H1 (cell line): Measurements from ENCODE around the gene ARID3B. TPM values are rescaled to one million over a fixed set of nuclear protein-coding genes. Genes with fewer than 3 reads are reported as not detected.

Experiments used
- TAF1 ChIP-seq: IDR thresholded peaks from 2 replicates; pipeline ENCODE4 v1.6.1; 2011; ENCODE audit warnings: mild to moderate bottlenecking, low read depth, low read length
- ZNF274 ChIP-seq: IDR thresholded peaks from 2 replicates; pipeline ENCODE4 v1.7.0; 2012; ENCODE audit warnings: low read length, borderline replicate concordance; ENCODE audit errors: extremely low read depth
- polyA plus RNA-seq, 7 experiments: library from polyadenylated mRNA; depleted of rRNA in 3 of 7; stranded (reverse) in 5 of 7; unstranded in 2 of 7; fragments of >200 nt in 5 of 7; fragments of 200-250 nt in 2 of 7; gene quantifications; 1 replicate in 5 of 7; 2 replicates in 1 of 7; 4 replicates in 1 of 7; pipeline versions ENCODE4 v1.2.1 to v1.2.3, GENCODE V29; 2011 to 2013; ENCODE audit warnings: missing spikeins in 2 of 7, mixed read lengths in 2 of 7
- total RNA-seq: library from RNA; stranded (reverse); fragmentation: NEBNext Ultra II Directional; extraction: Animal tissue kit (Norgen Biotek cat#: 25700); gene quantifications from 2 replicates; pipeline ENCODE4 v1.2.1, GENCODE V29; 2021

The ARID3B gene
- total and polyA plus RNA-seq, 2 of the 8 experiments (the other 6 are each of a cell fraction or from before 2014, with no cell fraction given): 81.0 to 115 TPM

DNA sequence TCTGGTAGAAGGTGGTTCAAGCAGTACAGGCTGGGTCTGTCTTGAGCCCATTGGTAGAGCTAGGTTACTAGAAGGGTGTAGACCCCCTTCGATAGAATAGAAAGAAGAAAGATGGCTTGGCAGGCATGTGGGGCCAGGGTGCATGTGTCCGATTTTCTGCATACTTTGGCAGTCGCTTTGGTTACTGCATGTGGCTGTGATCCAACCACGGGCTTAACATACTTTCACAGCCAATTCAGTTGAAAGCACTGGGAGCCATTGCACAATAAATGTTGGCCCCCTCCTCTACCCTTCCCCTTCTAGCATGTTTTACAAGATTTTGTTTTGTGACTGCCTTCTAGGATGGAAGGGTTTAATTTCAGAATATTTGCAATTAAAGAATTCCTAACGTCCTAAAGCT, 7.2 kb downstream of the ARID3B start (continued):
- TF ChIP-seq ZNF274 (no peak), TAF1 (no peak)
- TF ChIP-seq, all 59 proteins: peak for 0
